DOHH2 (cell line): Measurements from ENCODE around the gene OPN3.

Experiments used
- CTCF ChIP-seq: fragments of 200-600 bp; sonication (generic); IDR thresholded peaks from one replicate; pipeline ENCODE4 v1.5.1; 2014; ENCODE audit warnings: antibody characterized with exemption, mild to moderate bottlenecking, low read depth, low read length; ENCODE audit not compliant: poor library complexity, severe bottlenecking
- EZH2phosphoT487 ChIP-seq: fragments of 200-600 bp; sonication (generic); IDR thresholded peaks from 2 replicates; pipeline ENCODE4 v1.6.1; 2017; ENCODE audit warnings: borderline replicate concordance, mild to moderate bottlenecking, antibody characterized with exemption, low read length, moderate library complexity, mixed read lengths

- TF ChIP-seq CTCF (no peak), EZH2phosphoT487 (no peak)
Observed at GRCh38 chr1:241632987-241633386, 7.2 kb downstream of the OPN3 start.
